A549 (cell line): Measurements from ENCODE around the gene HSF2BP. TPM values are rescaled to one million over a fixed set of nuclear protein-coding genes. Genes with fewer than 3 reads are reported as not detected.

ENCODE experiments used
- BHLHE40 ChIP-seq: IDR thresholded peaks from 2 replicates; pipeline ENCODE4 v1.6.1; 2012; ENCODE audit warnings: low read depth, low read length, inconsistent platforms
- CHD2 ChIP-seq: fragments of 150-350 bp; IDR thresholded peaks from 2 replicates; pipeline ENCODE4 v1.6.1; 2014; ENCODE audit warnings: low read length; ENCODE audit not compliant: partially characterized antibody
- CTCF ChIP-seq: fragments of >200 bp; sonication (Bioruptor Twin); formaldehyde crosslinking; IDR thresholded peaks from 3 replicates; pipeline ENCODE4 v1.5.1; 2016
- E2F6 ChIP-seq: IDR thresholded peaks from 2 replicates; pipeline ENCODE4 v1.6.1; 2012; ENCODE audit warnings: low read depth, borderline replicate concordance
- EHMT2 ChIP-seq: fragments of 200-600 bp; sonication (generic); IDR thresholded peaks from 2 replicates; pipeline ENCODE4 v1.6.1; 2016; ENCODE audit warnings: antibody characterized with exemption, low read depth, mild to moderate bottlenecking, moderate library complexity
- ESRRA ChIP-seq: fragments of 150-350 bp; IDR thresholded peaks from 2 replicates; pipeline ENCODE4 v1.6.1; 2014; ENCODE audit warnings: mild to moderate bottlenecking, low read length, borderline replicate concordance
- FOSB ChIP-seq: fragments of 250-450 bp; sonication (Bioruptor Pico); IDR thresholded peaks from 2 replicates; pipeline ENCODE4 v1.5.0; 2020; ENCODE audit warnings: mild to moderate bottlenecking, moderate library complexity
- HDAC2 ChIP-seq: fragments of 200-600 bp; sonication (generic); IDR thresholded peaks from 2 replicates; pipeline ENCODE4 v1.6.1; 2016
- HOXA7 ChIP-seq: fragments of 250-450 bp; sonication (Bioruptor Pico); IDR thresholded peaks from 2 replicates; pipeline ENCODE4 v1.5.0; 2020; ENCODE audit warnings: mild to moderate bottlenecking, moderate library complexity
- HOXB13 ChIP-seq: fragments of 250-450 bp; sonication (Bioruptor Pico); IDR thresholded peaks from 2 replicates; pipeline ENCODE4 v1.5.0; 2020; ENCODE audit warnings: low read depth, mild to moderate bottlenecking, moderate library complexity
- KDM5A ChIP-seq: fragments of 200-600 bp; sonication (generic); IDR thresholded peaks from 2 replicates; pipeline ENCODE4 v1.6.1; 2016; ENCODE audit warnings: antibody characterized with exemption, mild to moderate bottlenecking
- MAFK ChIP-seq: fragments of 450-650 bp; IDR thresholded peaks from 2 replicates; pipeline ENCODE4 v1.6.1; 2014; ENCODE audit not compliant: partially characterized antibody
- MAZ ChIP-seq: fragments of 150-350 bp; IDR thresholded peaks from 2 replicates; pipeline ENCODE4 v1.6.1; 2014; ENCODE audit warnings: antibody characterized with exemption, low read depth, low read length, borderline replicate concordance
- MYC ChIP-seq: IDR thresholded peaks from 2 replicates; pipeline ENCODE4 v1.6.1; 2012; ENCODE audit warnings: mild to moderate bottlenecking, inconsistent platforms, low read length, improper control_type of control experiment, borderline replicate concordance
- NPAS2 ChIP-seq: fragments of 250-450 bp; sonication (Bioruptor Pico); IDR thresholded peaks from 2 replicates; pipeline ENCODE4 v1.8.0; 2022; ENCODE audit warnings: mild to moderate bottlenecking, moderate library complexity, borderline replicate concordance
- PBX3 ChIP-seq: IDR thresholded peaks from 2 replicates; pipeline ENCODE4 v1.6.1; 2012
- PHF8 ChIP-seq: fragments of 200-600 bp; sonication (generic); IDR thresholded peaks from 2 replicates; pipeline ENCODE4 v1.6.1; 2016; ENCODE audit warnings: low read depth, mild to moderate bottlenecking, antibody characterized with exemption, moderate library complexity, borderline replicate concordance
- REST ChIP-seq: fragments of 200-600 bp; sonication (generic); IDR thresholded peaks from 2 replicates; pipeline ENCODE4 v1.6.1; 2016; ENCODE audit warnings: antibody characterized with exemption, mild to moderate bottlenecking, moderate library complexity
- SMC3 ChIP-seq: fragments of >200 bp; sonication (Bioruptor Twin); formaldehyde crosslinking; IDR thresholded peaks from 3 replicates; pipeline ENCODE4 v1.6.1; 2018; ENCODE audit warnings: inconsistent platforms
- SREBF2 ChIP-seq: fragments of 450-650 bp; IDR thresholded peaks from 2 replicates; pipeline ENCODE4 v1.6.1; 2014; ENCODE audit warnings: mild to moderate bottlenecking, moderate library complexity
- USF2 ChIP-seq: fragments of 450-650 bp; IDR thresholded peaks from 2 replicates; pipeline ENCODE4 v1.6.1; 2014; ENCODE audit warnings: antibody characterized with exemption
- ZC3H11A ChIP-seq: fragments of 450-650 bp; IDR thresholded peaks from 2 replicates; pipeline ENCODE4 v1.6.1; 2014; ENCODE audit warnings: antibody characterized with exemption, mild to moderate bottlenecking
- ZNF302 ChIP-seq: fragments of 250-450 bp; sonication (Bioruptor Pico); IDR thresholded peaks from 2 replicates; pipeline ENCODE4 v1.9.0; 2021; ENCODE audit warnings: inconsistent platforms, mild to moderate bottlenecking, moderate library complexity
- polyA plus RNA-seq, 4 experiments: library from polyadenylated mRNA; depleted of rRNA in 3 of 4; stranded (reverse); fragments of >200 nt; fragmentation: RNase III in 1 of 4; extraction: RNeasy Plus Mini Kit Qiagen cat#74134 plus additional on column Dnase treatment in 1 of 4; gene quantifications; 2 replicates in 3 of 4; 3 replicates in 1 of 4; pipeline ENCODE4 v1.2.3, GENCODE V29; 2011 to 2017

Gene HSF2BP
- polyA plus RNA-seq, 2 of the 4 experiments (the other 2 are of a cell fraction): 1.7 to 3.1 TPM

GRCh38 chr21:43659136-43660000 lies at the start of gene HSF2BP, which contains the start of gene RRP1B (continued):
- TF ChIP-seq REST (no peak), USF2 (no peak), HOXB13 (CRISPR knock-in tag) (peak; percentile 98), MAZ (no peak), ESRRA (no peak), MAFK (no peak), PBX3 (no peak), MYC (peak; percentile 61), EHMT2 (no peak), E2F6 (peak; percentile 97), PHF8 (peak; percentile 65; the same call in 1 of the 2 replicates), CTCF (no peak), SMC3 (no peak), BHLHE40 (no peak), SREBF2 (no peak), ZC3H11A (no peak), HOXA7 (CRISPR knock-in tag) (no peak; the same call in 1 of the 2 replicates), HDAC2 (no peak; the same call in 1 of the 2 replicates), CHD2 (no peak), KDM5A (peak; percentile 62), ZNF302 (peak; percentile 76), FOSB (CRISPR knock-in tag) (no peak), NPAS2 (CRISPR knock-in tag) (peak; percentile 80; the same call in 1 of the 2 replicates)
